Cerebellar cortex (tissue), 1 donor: ENCODE measurements around the gene ZSCAN31.

Experiments used
- DNase-seq: peaks from one replicate; pipeline ENCODE4 v3.0.0-alpha.2; 2015; ENCODE audit warnings: low spot score

Gene ZSCAN31

GRCh38 chr6:28353356-28353755 lies 17.4 kb upstream of the ZSCAN31 start:
- no peak for DNase-seq

- no peak for DNase-seq
Measured at GRCh38 chr6:28351493-28351925, 15.6 kb upstream of the ZSCAN31 start.

GRCh38 chr6:28351087-28351486 lies 15.1 kb upstream of the ZSCAN31 start:
- no peak for DNase-seq

GRCh38 chr6:28349892-28350737 lies 14.2 kb upstream of the ZSCAN31 start, which contains the start of gene ZKSCAN3:
Gene ZKSCAN3 (plus strand): TSS chr6:28349947. CDS start chr6:28359587, 9,640 bp downstream.
- peak; percentile 91 for DNase-seq

GRCh38 chr6:28349344-28349891 lies 13.5 kb upstream of the ZSCAN31 start:
- DNase-seq, result no peak

GRCh38 chr6:28347119-28347518 lies 11.2 kb upstream of the ZSCAN31 start:
- no peak for DNase-seq

GRCh38 chr6:28345201-28345600 lies 9.3 kb upstream of the ZSCAN31 start:
- DNase-seq, result no peak

GRCh38 chr6:28343898-28344677 lies 8.1 kb upstream of the ZSCAN31 start:
- DNase-seq, result no peak

- no peak for DNase-seq
Measured at GRCh38 chr6:28340310-28341095, 4.6 kb upstream of the ZSCAN31 start.

GRCh38 chr6:28337121-28337520 lies 1.2 kb upstream of the ZSCAN31 start:
- DNase-seq, result no peak

- DNase-seq, result no peak
Measured at GRCh38 chr6:28336284-28337120, 554 bp upstream of the ZSCAN31 start.

- no peak for DNase-seq
Measured at GRCh38 chr6:28335040-28335563, 846 bp downstream of the ZSCAN31 start.

GRCh38 chr6:28334286-28335039 lies 1.5 kb downstream of the ZSCAN31 start:
- no peak for DNase-seq

GRCh38 chr6:28333599-28334018 lies 2.3 kb downstream of the ZSCAN31 start:
- no peak for DNase-seq

- DNase-seq, result no peak
Measured at GRCh38 chr6:28333047-28333446, 2.9 kb downstream of the ZSCAN31 start.

GRCh38 chr6:28330041-28330440 lies 5.9 kb downstream of the ZSCAN31 start:
- no peak for DNase-seq

- no peak for DNase-seq
Measured at GRCh38 chr6:28326371-28326948, 9.5 kb downstream of the ZSCAN31 start.

- no peak for DNase-seq
Measured at GRCh38 chr6:28323813-28324424, 12.0 kb downstream of the ZSCAN31 start.

- no peak for DNase-seq
Measured at GRCh38 chr6:28322661-28323060, 13.3 kb downstream of the ZSCAN31 start.
